Right atrium auricular region (tissue), 2 donors: Measurements from ENCODE around the gene TTC39A. TPM values are rescaled to one million over a fixed set of nuclear protein-coding genes. Genes with fewer than 3 reads are reported as not detected.
"Not testable (repeated sequence)": the region's sequence is repeated elsewhere in the genome, so short reads cannot be mapped to it uniquely, and the experiment has no call there.

Experiments used
- DNase-seq: peaks from one replicate; pipeline ENCODE4 v3.0.0-alpha.2; 2019; ENCODE audit warnings: low spot score
- H3K27ac ChIP-seq, 2 donors: fragments of 200-600 bp; sonication (generic); 1 replicate in 1 of 2; 2 replicates in 1 of 2; pipeline ENCODE4 v1.5.1; 2016 to 2019
- H3K27me3 ChIP-seq, 2 donors: fragments of 200-600 bp; sonication (generic); one replicate each; pipeline versions ENCODE4 v1.5.1 to v1.6.0; 2017 to 2019
- H3K36me3 ChIP-seq: fragments of 200-600 bp; sonication (generic); one replicate; pipeline ENCODE4 v1.5.1; 2016
- H3K4me1 ChIP-seq, 2 donors: fragments of 200-600 bp; sonication (generic); one replicate each; pipeline versions ENCODE4 v1.5.1 to v1.6.0; 2017 to 2019
- H3K4me3 ChIP-seq, 2 donors: fragments of 200-600 bp; sonication (generic); 1 replicate in 1 of 2; 2 replicates in 1 of 2; pipeline ENCODE4 v1.5.1; 2017 to 2019; ENCODE audit warnings: mild to moderate bottlenecking in 1 of 2, moderate library complexity in 1 of 2
- H3K9me3 ChIP-seq, 2 donors: fragments of 200-600 bp; sonication (generic); one replicate each; pipeline ENCODE4 v1.5.1; 2019
- CTCF ChIP-seq, 2 donors: fragments of 200-600 bp; sonication (generic); IDR thresholded peaks; one replicate each; pipeline ENCODE4 v1.5.1; 2019; ENCODE audit warnings: antibody characterized with exemption in 2 of 2
- total RNA-seq, 2 donors: library from RNA; depleted of rRNA; stranded (reverse); fragments of >200 nt; gene quantifications; one replicate each; pipeline ENCODE4 v1.1.0, GENCODE V29; 2016

The TTC39A gene
- total RNA-seq, 2 donors from 2014 or later = 14.9 to 33.7 TPM

DNA sequence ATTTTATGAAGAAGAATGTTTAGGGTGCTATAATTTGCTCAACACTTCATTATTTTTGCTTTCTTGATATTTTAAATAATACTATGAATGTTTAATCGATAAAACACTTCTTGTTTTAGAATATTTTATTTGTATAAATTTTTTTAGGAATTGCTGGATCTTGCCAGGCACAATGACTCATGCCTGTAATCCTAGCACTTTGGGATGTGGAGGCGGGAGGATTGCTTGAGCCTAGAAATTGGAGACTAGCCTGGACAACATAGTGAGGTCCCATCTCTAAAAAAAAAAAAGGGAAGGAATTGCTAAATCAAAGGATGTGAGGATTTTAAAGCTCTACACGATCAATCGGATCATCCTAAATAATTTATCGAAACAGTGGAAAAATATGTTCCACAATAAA is 76.7 kb downstream of the TTC39A start:
- H3K27ac ChIP-seq = no peak overlapping the region
- TF ChIP-seq CTCF (IDR thresholded peaks at IDR 0.05) = no peak
- no peaks in the 10 kb centered on the region for H3K9me3 ChIP-seq
- no peaks in the 10 kb centered on the region for H3K27me3 ChIP-seq
- H3K4me1 ChIP-seq = peaks cover 0 to 16% of the 10 kb centered on the region in 2 donors
- H3K4me3 ChIP-seq = no peak overlapping the region
- H3K36me3 ChIP-seq = no peaks in the 10 kb centered on the region
- DNase-seq = no peak

- TF ChIP-seq CTCF (IDR thresholded peaks at IDR 0.05) = no peak
- no peak for DNase-seq
- no peak overlapping the region for H3K27ac ChIP-seq
- no peaks in the 10 kb centered on the region for H3K9me3 ChIP-seq
- no peaks in the 10 kb centered on the region for H3K36me3 ChIP-seq
- H3K27me3 ChIP-seq = no peaks in the 10 kb centered on the region
- no peak overlapping the region for H3K4me3 ChIP-seq
- peaks cover 0 to 16% of the 10 kb centered on the region in 2 donors for H3K4me1 ChIP-seq
Observed at GRCh38 chr1:51252366-51252765, 78.0 kb downstream of the TTC39A start.

DNA sequence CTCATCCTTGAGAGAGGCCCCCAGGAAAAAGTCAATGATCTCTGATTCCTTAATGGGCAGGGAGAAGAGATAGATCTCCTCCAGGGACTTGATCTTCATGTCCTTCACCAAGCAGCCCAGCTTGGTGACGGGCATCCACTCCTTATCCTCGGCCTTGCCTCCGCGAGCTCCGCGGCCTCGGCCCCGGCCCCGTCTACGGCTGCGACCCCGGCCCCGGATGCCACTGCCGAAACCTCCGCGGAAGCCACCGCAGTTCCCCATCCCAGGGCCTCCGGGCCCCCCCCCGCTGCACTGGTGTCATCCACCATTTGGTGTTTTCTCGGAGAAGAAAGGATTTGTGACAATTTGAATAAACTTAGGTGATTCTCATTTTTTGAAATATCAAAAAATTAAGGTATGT is 79.2 kb downstream of the TTC39A start:
- not testable (repeated sequence) for H3K36me3 ChIP-seq, H3K27me3 ChIP-seq, H3K4me3 ChIP-seq, H3K27ac ChIP-seq, H3K9me3 ChIP-seq, DNase-seq
- peaks cover 0 to 24% of the 10 kb centered on the region in 2 donors for H3K4me1 ChIP-seq

- not testable (repeated sequence) for H3K36me3 ChIP-seq, DNase-seq, H3K9me3 ChIP-seq, H3K27ac ChIP-seq, H3K27me3 ChIP-seq, H3K4me3 ChIP-seq
- H3K4me1 ChIP-seq = peaks cover 0 to 28% of the 10 kb centered on the region in 2 donors
Observed at GRCh38 chr1:51250729-51251128, 79.6 kb downstream of the TTC39A start.

GRCh38 chr1:51249445-51249844 is 80.9 kb downstream of the TTC39A start:
- peaks cover 0 to 21% of the 10 kb centered on the region in 2 donors for H3K4me1 ChIP-seq

DNA sequence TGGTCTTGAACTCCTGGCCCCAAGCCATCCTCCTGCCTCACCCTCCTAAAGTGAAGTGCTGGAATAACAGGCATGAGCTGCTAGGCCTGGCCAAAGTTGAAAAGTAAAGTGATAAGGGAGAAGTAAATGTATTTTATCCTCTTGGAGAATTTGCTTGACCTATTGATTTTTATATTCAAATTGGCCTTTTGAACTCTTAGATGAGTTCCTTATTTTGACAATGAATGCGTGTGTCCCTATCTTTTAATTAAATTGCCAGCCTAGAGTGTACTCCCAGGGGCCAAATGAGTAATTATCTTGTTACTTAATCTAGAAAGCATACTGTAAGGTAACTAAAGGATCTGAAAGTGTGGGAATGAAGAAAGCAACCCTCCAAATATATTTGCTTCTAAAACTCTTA is 82.9 kb downstream of the TTC39A start:
- Histone ChIP-seq H3K9me3 (no peaks in the 10 kb centered on the region), H3K36me3 (no peaks in the 10 kb centered on the region), H3K4me1 (peaks cover 0 to 21% of the 10 kb centered on the region in 2 donors), H3K4me3 (no peak overlapping the region), H3K27me3 (no peaks in the 10 kb centered on the region), H3K27ac (no peak overlapping the region)
- DNase-seq = no peak
- no peak for TF ChIP-seq CTCF (IDR thresholded peaks at IDR 0.05)

More at GRCh38 chr1:51249445-51249844, 80.9 kb downstream of the TTC39A start:
- no peak overlapping the region for H3K4me3 ChIP-seq
- no peaks in the 10 kb centered on the region for H3K27me3 ChIP-seq
- no peaks in the 10 kb centered on the region for H3K9me3 ChIP-seq
- H3K36me3 ChIP-seq = no peaks in the 10 kb centered on the region
- no peak for DNase-seq
- H3K27ac ChIP-seq = no peak overlapping the region
- no peak for TF ChIP-seq CTCF (IDR thresholded peaks at IDR 0.05)

- H3K36me3 ChIP-seq = no peaks in the 10 kb centered on the region
- no peaks in the 10 kb centered on the region for H3K27me3 ChIP-seq
- no peak overlapping the region for H3K27ac ChIP-seq
- H3K9me3 ChIP-seq = no peaks in the 10 kb centered on the region
- no peak overlapping the region for H3K4me3 ChIP-seq
- DNase-seq = no peak
- no peak for TF ChIP-seq CTCF (IDR thresholded peaks at IDR 0.05)
- H3K4me1 ChIP-seq = peaks cover 0 to 21% of the 10 kb centered on the region in 2 donors
Observed at GRCh38 chr1:51247022-51247421, 83.3 kb downstream of the TTC39A start.
